ENCODE measurements around the gene TCN1.
"Not testable (repeated sequence)": the region's sequence is repeated elsewhere in the genome, so short reads cannot be mapped to it uniquely, and the experiment has no call there.

TCN1 gene

DNA sequence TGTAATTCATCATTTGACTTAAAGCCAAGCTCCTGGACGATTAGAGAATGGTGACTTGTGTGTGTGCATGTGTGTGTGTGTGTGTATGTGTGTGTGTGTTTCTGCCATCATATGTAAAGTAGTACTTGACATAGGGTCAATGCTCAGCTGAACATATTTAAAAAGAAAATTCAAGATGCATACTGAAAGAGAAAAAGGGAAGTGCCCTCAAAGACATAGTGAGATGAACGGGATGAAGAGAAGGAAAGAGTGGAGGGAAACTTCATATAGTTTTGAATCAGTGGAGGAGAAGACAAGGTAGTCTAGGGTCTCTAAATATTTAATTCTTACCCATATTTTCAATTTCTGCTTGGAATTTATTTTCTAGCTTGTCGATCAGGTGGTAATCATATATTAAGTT, 4.0 kb downstream of the TCN1 start:
- CTCF ChIA-PET, result interaction anchor here (1.2 kb wide), 1 partner anchor 10 kb away, joined by 3 read pairs; no protein-coding TSS in a partner anchor

DNA sequence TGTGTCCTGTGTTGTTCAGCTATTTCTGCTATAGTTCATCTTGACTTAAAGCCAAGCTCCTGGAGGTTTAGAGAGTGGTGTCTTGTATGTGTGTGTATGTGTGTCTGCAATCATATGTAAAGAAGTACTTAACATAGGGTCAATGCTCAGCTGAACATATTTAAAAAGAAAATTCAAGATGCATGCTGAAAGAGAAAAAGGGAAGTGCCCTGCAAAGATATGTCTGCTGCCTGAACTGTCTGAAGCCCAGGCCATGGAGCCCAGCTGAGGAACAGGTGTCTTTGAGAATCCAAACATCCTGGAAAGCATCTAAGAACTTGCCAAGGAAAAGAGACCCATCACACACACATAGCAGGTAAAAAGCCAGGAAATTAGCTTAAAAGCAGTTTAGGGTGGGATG, 6.6 kb downstream of the TCN1 start:
- no peak for DNase-seq (ENCODE audit: extremely low spot score)
- no peak for TF ChIP-seq CTCF (IDR thresholded peaks at IDR 0.05; ENCODE audit: control extremely low read depth, extremely low read depth, low read depth, missing control alignments)
- CTCF ChIA-PET, result interaction anchor here (1.1 kb wide), 1 partner anchor 392 kb away, joined by 3 read pairs; no protein-coding TSS in a partner anchor
- POLR2A ChIA-PET, result no interaction called here

More for the DNA sequence above, 4.0 kb downstream of the TCN1 start:
- no peak for DNase-seq (ENCODE audit: extremely low spot score)
- POLR2A ChIA-PET, result no interaction called here
- no peak for TF ChIP-seq CTCF (IDR thresholded peaks at IDR 0.05; ENCODE audit: control extremely low read depth, extremely low read depth, low read depth, missing control alignments)

GRCh38 chr11:59857439-59858434, 8.6 kb downstream of the TCN1 start:
- ChIA-PET CTCF (interaction anchor here (2.3 kb wide), 1 partner anchor 56 kb away, joined by 5 read pairs; no protein-coding TSS in a partner anchor), POLR2A (no interaction called here)
- TF ChIP-seq CTCF (IDR thresholded peaks at IDR 0.05; ENCODE audit: control extremely low read depth, extremely low read depth, low read depth, missing control alignments), result no peak
- DNase-seq (ENCODE audit: extremely low spot score), result no peak

DNA sequence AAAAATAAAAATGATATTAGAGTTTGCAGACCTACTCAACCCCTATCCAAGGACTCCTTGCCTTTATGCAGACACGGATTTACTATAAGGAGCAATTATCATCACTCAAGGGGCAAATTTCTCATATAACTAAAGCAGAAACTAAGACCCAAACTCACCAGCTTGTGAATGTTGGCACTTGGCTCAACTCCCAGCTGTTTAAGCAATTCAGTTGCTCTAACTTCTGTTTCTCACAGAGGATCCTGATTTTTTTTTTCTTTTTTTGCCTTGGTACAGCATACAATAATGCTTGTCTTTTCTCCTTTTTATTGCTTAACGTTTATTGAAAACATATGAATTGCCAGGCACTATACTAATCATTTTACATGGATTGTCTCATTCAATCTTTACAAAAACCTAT, 11.4 kb downstream of the TCN1 start:
- TF ChIP-seq CTCF (IDR thresholded peaks at IDR 0.05; ENCODE audit: control extremely low read depth, extremely low read depth, low read depth, missing control alignments), result no peak
- ChIA-PET CTCF (no interaction called here), POLR2A (no interaction called here)
- no peak for DNase-seq (ENCODE audit: extremely low spot score)

DNA sequence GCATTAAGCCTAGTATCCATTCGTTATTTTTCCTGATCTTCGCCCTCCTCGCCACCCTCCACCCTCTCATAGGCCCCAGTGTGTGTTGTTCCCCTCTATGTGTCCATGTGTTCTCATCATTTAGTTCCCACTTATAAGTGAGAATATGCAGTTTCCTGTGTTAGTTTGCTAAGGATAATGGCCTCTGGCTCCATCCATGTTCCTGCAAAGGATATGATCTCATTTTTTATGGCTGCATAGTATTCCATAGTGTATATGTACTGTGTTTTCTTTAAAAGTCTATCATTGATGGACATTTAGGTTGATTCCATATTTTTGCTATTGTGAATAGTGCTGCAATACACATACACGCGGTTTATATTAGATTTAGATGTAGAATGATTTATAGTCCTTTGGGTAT, 14.9 kb downstream of the TCN1 start:
- CTCF ChIA-PET; DNase-seq (ENCODE audit: extremely low spot score); POLR2A ChIA-PET: not testable (repeated sequence)

DNA sequence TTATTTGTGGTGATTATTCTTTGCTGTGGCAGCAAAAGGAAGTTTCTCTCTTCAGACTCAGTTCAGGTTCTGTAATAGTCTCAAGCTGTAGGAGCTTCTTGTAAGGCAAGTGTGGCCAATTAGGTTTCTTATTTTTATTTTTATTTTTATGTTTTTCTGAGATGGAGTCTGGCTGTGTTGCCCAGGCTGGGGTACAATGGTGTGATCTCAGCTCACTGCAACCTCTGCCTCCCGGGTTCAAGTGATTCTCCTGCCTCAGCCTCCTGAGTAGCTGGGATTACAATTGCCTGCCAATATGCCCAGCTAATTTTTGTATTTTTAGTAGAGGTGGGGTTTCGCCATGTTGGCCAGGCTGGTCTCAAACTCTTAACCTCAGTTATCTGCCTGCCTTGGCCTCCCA, 16.7 kb downstream of the TCN1 start:
- POLR2A ChIA-PET; DNase-seq (ENCODE audit: extremely low spot score): not testable (repeated sequence)
- CTCF ChIA-PET, result interaction anchor here (0.7 kb wide), 1 partner anchor 14 kb away, joined by 3 read pairs; no protein-coding TSS in a partner anchor

- ChIA-PET POLR2A (no interaction called here), CTCF (no interaction called here)
- no peak for DNase-seq (ENCODE audit: extremely low spot score)
- no peak for TF ChIP-seq CTCF (IDR thresholded peaks at IDR 0.05; ENCODE audit: control extremely low read depth, extremely low read depth, low read depth, missing control alignments)
Measured at GRCh38 chr11:59849129-59849528, 17.2 kb downstream of the TCN1 start.

- DNase-seq (ENCODE audit: extremely low spot score); CTCF ChIA-PET; POLR2A ChIA-PET: not testable (repeated sequence)
Measured at GRCh38 chr11:59848439-59848838, 17.8 kb downstream of the TCN1 start.
